GM18873 (cell line): ENCODE measurements around the gene ALG6.

Source experiments
- ATAC-seq: cut with Tn5 transposase; IDR thresholded peaks from one replicate; pipeline ENCODE4 v1.9.1; 2021; ENCODE audit warnings: mild to moderate bottlenecking, moderate library complexity, moderate number of reproducible peaks; ENCODE audit not compliant: unreplicated experiment, low FRiP score

Gene ALG6

DNA sequence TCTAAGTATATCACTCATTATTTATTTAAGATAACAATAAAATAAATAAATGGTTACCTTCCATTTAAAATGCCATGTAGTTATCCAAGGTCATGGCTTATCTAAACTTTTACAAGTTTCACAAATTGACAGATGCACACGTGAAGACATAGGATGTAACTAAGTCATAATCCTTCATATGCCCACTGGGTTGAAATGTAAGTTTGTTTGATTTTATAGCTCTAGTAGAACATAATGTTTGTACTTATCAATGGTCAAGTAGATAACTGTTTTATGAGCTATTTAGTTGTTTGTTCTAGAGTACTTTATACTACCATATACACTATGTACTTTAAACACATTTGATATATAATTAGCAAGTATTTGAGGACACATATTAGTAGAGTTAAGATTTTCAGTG, 112.6 kb downstream of the ALG6 start:
- no peak for ATAC-seq

DNA sequence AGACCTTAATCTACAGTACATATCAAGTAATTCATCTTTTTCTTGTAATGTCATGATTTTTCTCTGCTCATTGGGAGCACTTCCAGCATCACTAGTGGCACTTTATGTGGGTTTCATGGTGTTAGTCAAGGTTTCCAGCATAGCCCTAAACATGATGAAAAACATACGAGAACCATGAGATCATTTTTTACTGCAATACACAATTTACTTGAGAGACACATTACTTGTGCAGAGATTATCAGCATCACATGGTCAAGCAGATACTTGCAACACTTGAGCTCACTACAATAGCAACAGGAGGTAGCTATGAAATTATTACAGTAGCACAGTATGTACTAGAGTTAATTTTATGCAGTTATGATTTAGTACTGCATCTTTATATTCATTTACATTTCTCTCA, 119.2 kb downstream of the ALG6 start:
- no peak for ATAC-seq

DNA sequence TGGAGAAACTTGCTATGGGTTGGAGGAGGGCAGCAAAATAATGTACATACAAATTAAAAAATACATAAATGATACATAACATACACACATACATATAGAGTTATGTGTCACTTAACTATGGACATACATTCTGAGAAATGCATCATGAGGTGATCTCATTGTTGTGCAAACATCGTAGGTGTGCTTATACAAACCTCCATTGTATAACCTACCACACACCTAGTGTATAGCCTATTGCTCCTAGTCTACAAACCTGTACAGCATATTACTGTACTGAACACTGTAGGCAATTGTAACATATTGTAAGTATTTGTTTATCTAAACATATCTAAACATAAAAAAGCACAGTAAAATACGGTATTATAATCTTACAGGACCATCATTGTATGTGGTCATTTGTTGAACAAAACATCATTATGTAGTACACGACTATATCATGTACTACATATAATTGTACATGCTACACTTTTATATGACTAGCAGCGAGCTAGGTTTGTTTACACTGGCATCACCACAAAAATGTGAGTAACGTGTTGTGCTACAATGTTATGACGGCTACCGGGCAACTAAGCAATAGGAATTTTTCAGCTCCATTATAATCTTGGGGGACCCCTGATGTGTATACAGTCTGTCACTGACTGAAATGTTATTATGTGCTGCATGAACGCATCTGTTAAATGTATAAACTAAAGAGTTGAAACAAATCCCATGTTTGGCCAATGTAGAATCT, 120.1 kb downstream of the ALG6 start:
- no peak for ATAC-seq
